ENCODE data around the gene TMEM239.

DNA sequence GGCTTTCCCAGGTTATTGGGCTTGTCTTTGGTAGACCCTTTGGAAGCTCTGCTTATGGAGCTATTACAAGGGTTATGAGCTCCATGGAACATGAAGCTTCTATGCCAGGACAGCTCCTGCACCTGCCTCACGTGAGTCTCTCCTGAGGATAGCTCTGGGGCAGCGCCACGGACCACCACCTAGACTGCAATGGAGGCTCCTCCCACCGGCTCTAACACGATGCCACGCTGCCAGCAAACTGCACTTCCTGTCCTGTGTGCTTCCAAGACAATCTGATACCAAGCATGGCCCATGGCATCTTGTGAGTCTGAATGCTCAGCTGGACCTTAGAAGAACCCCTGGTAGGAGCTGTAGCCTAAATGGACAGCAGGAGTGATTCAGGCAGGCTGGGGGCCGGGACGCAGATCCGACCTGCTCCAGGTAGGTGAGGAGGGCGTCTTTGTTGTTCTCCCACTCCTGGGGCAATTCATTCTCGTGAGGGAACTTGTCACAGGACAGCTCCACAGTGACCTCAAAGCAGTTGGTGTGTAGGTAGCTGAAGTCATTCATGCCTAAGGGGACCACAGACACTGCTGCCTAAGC, 21.2 kb upstream of the TMEM239 start:
- TF ChIP-seq CTCF (IDR thresholded peaks at IDR 0.05), result no peak
- TF ChIP-seq POLR2A (IDR thresholded peaks at IDR 0.05), result no peak
